Rectal smooth muscle tissue (tissue), 1 donor: ENCODE data around the gene GPN1.
"Not testable (repeated sequence)": the region's sequence is repeated elsewhere in the genome, so short reads cannot be mapped to it uniquely, and the experiment has no call there.

Experiments used
- H3K27ac ChIP-seq: one replicate; pipeline ENCODE4 v1.7.0; 2013; ENCODE audit warnings: low read depth, low read length, inconsistent platforms
- H3K27me3 ChIP-seq: one replicate; pipeline ENCODE4 v1.7.0; 2013; ENCODE audit warnings: low read length; ENCODE audit not compliant: control insufficient read depth, insufficient read depth
- H3K36me3 ChIP-seq: one replicate; pipeline ENCODE4 v1.7.0; 2013; ENCODE audit warnings: low read length; ENCODE audit not compliant: control insufficient read depth, insufficient read depth
- H3K4me1 ChIP-seq: one replicate; pipeline ENCODE4 v1.7.0; 2013; ENCODE audit warnings: low read length; ENCODE audit not compliant: control insufficient read depth, insufficient read depth
- H3K4me3 ChIP-seq: one replicate; pipeline ENCODE4 v1.7.0; 2013; ENCODE audit warnings: low read length
- H3K9ac ChIP-seq: one replicate; pipeline ENCODE4 v1.7.0; 2013; ENCODE audit warnings: low read length

GPN1 gene

GRCh38 chr2:27595412-27595811 lies 33.4 kb upstream of the GPN1 start:
- not testable (repeated sequence) for H3K9ac ChIP-seq, H3K27ac ChIP-seq, H3K4me3 ChIP-seq, H3K4me1 ChIP-seq, H3K27me3 ChIP-seq, H3K36me3 ChIP-seq

GRCh38 chr2:27596627-27597026 lies 32.2 kb upstream of the GPN1 start:
- Histone ChIP-seq H3K27me3 (no peaks in the 10 kb centered on the region), H3K27ac (no peak overlapping the region), H3K4me3 (no peak overlapping the region), H3K9ac (no peak overlapping the region), H3K36me3 (peaks cover 11% of the 10 kb centered on the region), H3K4me1 (no peaks in the 10 kb centered on the region)

DNA sequence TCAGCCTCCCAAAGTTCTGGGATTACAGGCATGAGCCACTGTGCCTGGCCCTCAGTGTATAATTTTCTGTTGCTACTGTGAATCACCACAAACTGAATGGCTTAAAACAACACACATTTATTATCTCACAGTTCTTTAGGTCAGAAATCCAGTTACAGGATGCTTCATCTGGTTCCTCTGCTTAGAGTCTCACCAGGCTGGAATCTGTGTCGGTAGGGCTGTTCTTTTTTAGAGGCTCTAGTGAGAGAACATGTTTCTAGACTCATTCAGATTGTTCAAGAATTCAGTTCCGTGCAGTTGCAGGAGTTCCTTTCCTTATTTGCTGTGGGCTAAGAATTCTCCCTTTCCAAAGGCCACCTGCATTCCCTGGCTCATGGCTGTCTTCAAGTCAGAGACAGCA lies 22.2 kb upstream of the GPN1 start:
- Histone ChIP-seq H3K27me3 (no peaks in the 10 kb centered on the region), H3K27ac (no peak overlapping the region), H3K9ac (no peak overlapping the region), H3K36me3 (peaks cover 7% of the 10 kb centered on the region), H3K4me3 (no peak overlapping the region), H3K4me1 (no peaks in the 10 kb centered on the region)

GRCh38 chr2:27613985-27614384 lies 14.9 kb upstream of the GPN1 start:
- Histone ChIP-seq H3K36me3 (peaks cover 19% of the 10 kb centered on the region), H3K27me3 (no peaks in the 10 kb centered on the region)

GRCh38 chr2:27615316-27615715 lies 13.5 kb upstream of the GPN1 start:
- Histone ChIP-seq H3K9ac (no peak overlapping the region), H3K27me3 (no peaks in the 10 kb centered on the region), H3K27ac (no peak overlapping the region), H3K4me1 (no peaks in the 10 kb centered on the region), H3K36me3 (peaks cover 19% of the 10 kb centered on the region), H3K4me3 (no peak overlapping the region)

More at GRCh38 chr2:27613985-27614384, 14.9 kb upstream of the GPN1 start:
- H3K4me3 ChIP-seq = no peak overlapping the region
- H3K27ac ChIP-seq = no peak overlapping the region
- H3K9ac ChIP-seq = no peak overlapping the region
- H3K4me1 ChIP-seq = no peaks in the 10 kb centered on the region

GRCh38 chr2:27621524-27621923 lies 7.3 kb upstream of the GPN1 start:
- no peaks in the 10 kb centered on the region for H3K4me1 ChIP-seq
- no peak overlapping the region for H3K9ac ChIP-seq
- H3K27me3 ChIP-seq = no peaks in the 10 kb centered on the region
- H3K27ac ChIP-seq = no peak overlapping the region
- no peak overlapping the region for H3K4me3 ChIP-seq
- H3K36me3 ChIP-seq = peaks cover 21% of the 10 kb centered on the region

- Histone ChIP-seq H3K9ac (no peak overlapping the region), H3K4me1 (peaks cover 2% of the 10 kb centered on the region), H3K36me3 (peaks cover 10% of the 10 kb centered on the region), H3K4me3 (no peak overlapping the region), H3K27me3 (no peaks in the 10 kb centered on the region), H3K27ac (no peak overlapping the region)
Measured at GRCh38 chr2:27622921-27623384, 5.9 kb upstream of the GPN1 start.

DNA sequence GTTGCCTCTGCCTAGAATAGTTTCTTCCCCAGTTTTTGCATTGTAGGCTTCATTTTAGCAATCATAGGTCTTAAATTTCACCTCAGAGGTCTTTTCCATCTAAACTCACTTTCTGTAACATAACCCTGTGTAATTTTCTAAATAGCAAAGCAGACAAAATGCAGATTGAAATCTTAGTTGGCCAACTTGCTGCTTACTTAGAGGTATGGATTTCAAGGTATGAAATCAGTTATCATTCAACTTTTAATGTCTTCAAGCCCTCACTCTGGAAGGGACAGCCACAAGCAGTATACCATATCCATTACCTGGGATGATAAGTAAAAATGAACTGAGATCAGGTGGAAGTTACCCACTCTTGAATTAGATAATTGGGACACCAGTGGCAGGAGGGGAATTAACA lies 3.9 kb upstream of the GPN1 start:
- Histone ChIP-seq H3K9ac (no peak overlapping the region), H3K27me3 (no peaks in the 10 kb centered on the region), H3K27ac (no peak overlapping the region), H3K4me1 (peaks cover 5% of the 10 kb centered on the region), H3K36me3 (peaks cover 10% of the 10 kb centered on the region), H3K4me3 (no peak overlapping the region)

DNA sequence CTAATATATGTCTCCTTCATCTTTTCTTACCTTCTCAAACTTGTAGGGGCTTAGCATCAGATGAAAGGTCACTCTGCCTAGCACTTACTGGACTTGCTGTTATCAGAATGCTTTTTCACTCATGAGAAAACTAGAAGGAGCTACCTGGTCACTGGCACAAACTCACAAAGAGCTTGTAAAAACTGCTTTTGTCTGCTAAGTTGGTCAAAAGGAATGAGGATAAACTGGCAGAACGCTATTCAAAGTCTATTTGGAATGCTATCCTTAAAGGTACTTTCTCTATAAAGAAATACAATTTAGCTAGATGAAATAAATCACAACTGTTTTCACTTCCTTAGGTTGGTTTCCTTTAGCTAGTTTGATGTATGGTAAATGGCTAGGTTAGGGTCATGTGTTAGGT lies 2.5 kb upstream of the GPN1 start:
- not testable (repeated sequence) for H3K27ac ChIP-seq, H3K27me3 ChIP-seq, H3K9ac ChIP-seq

GRCh38 chr2:27626921-27627320 lies 1.9 kb upstream of the GPN1 start:
- not testable (repeated sequence) for H3K4me3 ChIP-seq, H3K4me1 ChIP-seq, H3K27ac ChIP-seq, H3K36me3 ChIP-seq, H3K9ac ChIP-seq, H3K27me3 ChIP-seq

More for the DNA sequence above, 2.5 kb upstream of the GPN1 start:
- H3K4me1 ChIP-seq, H3K36me3 ChIP-seq, H3K4me3 ChIP-seq: not testable (repeated sequence)

GRCh38 chr2:27627963-27628766 lies 685 bp upstream of the GPN1 start:
- Histone ChIP-seq H3K4me3 (peak overlapping the region; percentile 97), H3K4me1 (peaks cover 5% of the 10 kb centered on the region), H3K36me3 (peaks cover 7% of the 10 kb centered on the region), H3K27me3 (no peaks in the 10 kb centered on the region), H3K9ac (peak overlapping the region; percentile 66), H3K27ac (peak overlapping the region; percentile 59)

DNA sequence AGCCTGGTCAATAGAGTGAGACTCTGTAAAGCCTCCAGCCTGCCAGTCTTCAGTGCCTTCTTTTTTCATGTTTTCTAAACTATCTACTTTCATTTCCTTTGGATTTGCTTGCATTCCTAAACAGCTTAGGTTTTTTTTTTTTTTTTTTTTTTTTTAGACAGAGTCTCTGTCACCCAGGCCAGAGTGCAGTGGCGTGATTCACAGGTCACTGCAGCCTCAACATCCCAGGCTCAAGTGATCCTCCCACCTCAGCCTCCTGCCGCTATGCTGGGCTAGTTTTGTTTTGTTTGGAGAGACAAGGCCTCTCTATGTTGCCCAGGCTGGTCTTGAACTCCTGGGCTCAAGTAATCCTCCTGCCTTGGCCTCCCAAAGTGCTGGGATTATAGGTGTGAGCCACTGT lies 1.4 kb downstream of the GPN1 start:
- H3K4me3 ChIP-seq, H3K36me3 ChIP-seq, H3K4me1 ChIP-seq, H3K9ac ChIP-seq, H3K27ac ChIP-seq, H3K27me3 ChIP-seq: not testable (repeated sequence)

- Histone ChIP-seq H3K27ac (no peak overlapping the region), H3K4me3 (no peak overlapping the region), H3K27me3 (no peaks in the 10 kb centered on the region), H3K4me1 (no peaks in the 10 kb centered on the region), H3K9ac (no peak overlapping the region), H3K36me3 (peaks cover 18% of the 10 kb centered on the region)
Measured at GRCh38 chr2:27634291-27634690, 5.4 kb downstream of the GPN1 start.
